NT2/D1 (cell line): ENCODE results near the gene NXPH1.

Experiments
- DNase-seq: peaks from one replicate; pipeline ENCODE4 v3.0.0-alpha.2; 2011; ENCODE audit warnings: low read depth, low spot score
- H3K27me3 ChIP-seq: 2 replicates; pipeline ENCODE4 v1.6.0; 2011; ENCODE audit warnings: mild to moderate bottlenecking; ENCODE audit not compliant: insufficient read length, insufficient read depth
- H3K36me3 ChIP-seq: 2 replicates; pipeline ENCODE4 v1.6.1; 2011; ENCODE audit warnings: mild to moderate bottlenecking, low read length, mixed read lengths; ENCODE audit not compliant: insufficient read depth, insufficient read length
- H3K4me1 ChIP-seq: 2 replicates; pipeline ENCODE4 v1.5.1; 2011; ENCODE audit not compliant: insufficient read depth, insufficient read length
- H3K4me3 ChIP-seq: 2 replicates; pipeline ENCODE4 v1.5.1; 2011; ENCODE audit warnings: low read depth; ENCODE audit not compliant: insufficient read length
- H3K9ac ChIP-seq: 2 replicates; pipeline ENCODE4 v1.6.0; 2011; ENCODE audit warnings: low read depth; ENCODE audit not compliant: insufficient read length
- H3K9me3 ChIP-seq: 2 replicates; pipeline ENCODE4 v1.5.1; 2011; ENCODE audit warnings: mild to moderate bottlenecking, low read length; ENCODE audit not compliant: insufficient read depth
- SUZ12 ChIP-seq: IDR thresholded peaks from 2 replicates; pipeline ENCODE4 v1.6.1; 2011; ENCODE audit not compliant: insufficient read length, insufficient read depth; ENCODE audit errors: extremely low read depth
- YY1 ChIP-seq: IDR thresholded peaks from 2 replicates; pipeline ENCODE4 v1.6.1; 2011; ENCODE audit not compliant: insufficient read length, insufficient read depth
- ZNF274 ChIP-seq: IDR thresholded peaks from 2 replicates; pipeline ENCODE4 v1.6.1; 2011; ENCODE audit warnings: mild to moderate bottlenecking, low read depth, low read length

The NXPH1 gene

GRCh38 chr7:8581842-8582241 is 148.4 kb downstream of the NXPH1 start:
- Histone ChIP-seq H3K36me3 (no peaks in the 10 kb centered on the region), H3K27me3 (no peaks in the 10 kb centered on the region), H3K4me1 (no peaks in the 10 kb centered on the region), H3K9ac (no peak overlapping the region), H3K9me3 (no peaks in the 10 kb centered on the region), H3K4me3 (no peak overlapping the region)
- no peak for TF ChIP-seq YY1
- no peak for TF ChIP-seq SUZ12
- TF ChIP-seq ZNF274, result no peak
- DNase-seq, result no peak

GRCh38 chr7:8582728-8583127 is 149.3 kb downstream of the NXPH1 start:
- no peaks in the 10 kb centered on the region for H3K36me3 ChIP-seq
- H3K27me3 ChIP-seq, result no peaks in the 10 kb centered on the region
- no peaks in the 10 kb centered on the region for H3K4me1 ChIP-seq
- H3K4me3 ChIP-seq, result no peak overlapping the region
- TF ChIP-seq YY1 (no peak), ZNF274 (no peak), SUZ12 (no peak)
- DNase-seq, result no peak
- no peaks in the 10 kb centered on the region for H3K9me3 ChIP-seq
- H3K9ac ChIP-seq, result no peak overlapping the region

GRCh38 chr7:8585591-8585990 is 152.2 kb downstream of the NXPH1 start:
- H3K4me3 ChIP-seq, result no peak overlapping the region
- H3K27me3 ChIP-seq, result no peaks in the 10 kb centered on the region
- H3K4me1 ChIP-seq, result no peaks in the 10 kb centered on the region
- no peak for DNase-seq
- no peaks in the 10 kb centered on the region for H3K9me3 ChIP-seq
- no peak overlapping the region for H3K9ac ChIP-seq
- no peak for TF ChIP-seq SUZ12
- no peak for TF ChIP-seq ZNF274
- no peak for TF ChIP-seq YY1
- H3K36me3 ChIP-seq, result no peaks in the 10 kb centered on the region

- TF ChIP-seq SUZ12 (no peak), YY1 (no peak)
- no peaks in the 10 kb centered on the region for H3K4me1 ChIP-seq
- H3K9ac ChIP-seq, result no peak overlapping the region
- H3K9me3 ChIP-seq, result no peaks in the 10 kb centered on the region
- H3K36me3 ChIP-seq, result no peaks in the 10 kb centered on the region
- H3K27me3 ChIP-seq, result no peaks in the 10 kb centered on the region
- H3K4me3 ChIP-seq, result no peak overlapping the region
- no peak for DNase-seq
Observed at GRCh38 chr7:8590225-8590624, 156.8 kb downstream of the NXPH1 start.

DNA sequence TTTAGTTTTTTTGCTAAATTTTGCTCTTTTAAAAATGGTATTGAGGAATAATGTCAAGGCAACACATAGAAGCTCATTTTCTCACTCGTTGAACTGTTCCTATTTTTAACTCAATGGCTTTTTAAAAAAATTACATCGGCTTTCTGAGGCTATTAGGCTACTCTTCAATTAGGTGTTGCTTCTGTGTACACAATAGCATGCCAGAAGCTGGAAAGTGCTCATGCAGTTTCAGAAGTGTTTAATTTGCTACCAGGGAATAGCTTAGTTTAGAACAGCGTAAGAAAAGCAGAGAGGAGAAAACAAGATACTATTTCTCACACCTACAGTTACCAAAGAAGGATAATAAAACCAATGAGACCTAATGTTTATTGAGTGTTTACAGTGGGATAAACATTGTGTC is 157.4 kb downstream of the NXPH1 start:
- DNase-seq, result no peak
- no peaks in the 10 kb centered on the region for H3K36me3 ChIP-seq
- no peaks in the 10 kb centered on the region for H3K4me1 ChIP-seq
- no peaks in the 10 kb centered on the region for H3K27me3 ChIP-seq
- H3K9me3 ChIP-seq, result no peaks in the 10 kb centered on the region
- TF ChIP-seq SUZ12, result no peak
- H3K4me3 ChIP-seq, result no peak overlapping the region
- no peak overlapping the region for H3K9ac ChIP-seq

- no peaks in the 10 kb centered on the region for H3K9me3 ChIP-seq
- DNase-seq, result no peak
- no peaks in the 10 kb centered on the region for H3K36me3 ChIP-seq
- H3K27me3 ChIP-seq, result no peaks in the 10 kb centered on the region
- H3K4me3 ChIP-seq, result no peak overlapping the region
- no peak for TF ChIP-seq ZNF274
- no peak for TF ChIP-seq SUZ12
- TF ChIP-seq YY1, result no peak
- H3K9ac ChIP-seq, result no peak overlapping the region
- H3K4me1 ChIP-seq, result no peaks in the 10 kb centered on the region
Observed at GRCh38 chr7:8591289-8591688, 157.9 kb downstream of the NXPH1 start.

DNA sequence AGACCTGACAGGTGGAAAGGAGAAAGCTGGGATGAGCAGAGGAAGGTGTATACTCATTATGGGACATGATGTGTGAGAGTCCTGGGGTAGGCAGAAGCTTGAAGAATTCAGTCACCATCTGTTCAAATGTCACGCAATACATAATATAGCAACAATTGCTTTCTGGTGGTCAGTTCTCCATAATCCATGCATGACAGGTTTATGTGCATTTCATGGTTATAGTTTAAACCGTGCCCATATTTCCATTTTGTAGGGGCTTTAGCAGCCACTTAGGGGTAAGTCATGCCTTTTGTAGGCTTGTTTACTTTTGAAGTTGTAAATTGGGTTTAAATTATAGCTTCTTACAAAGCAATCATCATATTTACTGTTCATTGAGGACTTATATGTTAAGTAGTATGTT is 158.8 kb downstream of the NXPH1 start:
- Histone ChIP-seq H3K9ac (no peak overlapping the region), H3K36me3 (no peaks in the 10 kb centered on the region), H3K27me3 (no peaks in the 10 kb centered on the region), H3K4me1 (no peaks in the 10 kb centered on the region), H3K9me3 (no peaks in the 10 kb centered on the region), H3K4me3 (no peak overlapping the region)
- DNase-seq, result no peak
- TF ChIP-seq ZNF274, result no peak
- TF ChIP-seq SUZ12, result no peak
- TF ChIP-seq YY1, result no peak

DNA sequence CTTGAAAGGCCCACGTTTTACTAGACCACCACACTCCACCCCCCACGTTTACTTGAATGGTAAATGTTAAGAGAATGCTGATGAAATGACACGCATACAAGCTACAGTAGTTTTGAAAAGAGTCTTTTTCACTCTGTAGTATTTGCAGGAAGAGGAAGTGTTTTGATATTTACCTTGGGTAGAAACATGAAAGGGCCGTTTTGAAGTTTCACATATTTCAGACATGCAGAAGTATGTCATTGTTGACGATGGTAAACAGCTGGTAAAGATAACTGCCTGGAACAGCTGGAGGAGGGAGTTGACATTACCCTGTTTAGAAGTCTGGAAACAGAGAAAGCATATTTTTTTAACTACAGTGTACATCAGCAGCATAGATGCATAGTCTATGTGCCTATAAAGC is 160.7 kb downstream of the NXPH1 start:
- no peak overlapping the region for H3K4me3 ChIP-seq
- no peak overlapping the region for H3K9ac ChIP-seq
- H3K27me3 ChIP-seq, result no peaks in the 10 kb centered on the region
- no peak for DNase-seq
- no peak for TF ChIP-seq SUZ12
- no peak for TF ChIP-seq ZNF274
- TF ChIP-seq YY1, result no peak
- no peaks in the 10 kb centered on the region for H3K4me1 ChIP-seq
- H3K36me3 ChIP-seq, result no peaks in the 10 kb centered on the region
- no peaks in the 10 kb centered on the region for H3K9me3 ChIP-seq
